HG02981 (cell line): Measurements from ENCODE around the gene PPP3CA.

Experiments used
- ATAC-seq: cut with Tn5 transposase; IDR thresholded peaks from one replicate; pipeline ENCODE4 v1.9.1; 2021; ENCODE audit warnings: mild to moderate bottlenecking, moderate library complexity; ENCODE audit not compliant: unreplicated experiment

Gene PPP3CA

GRCh38 chr4:101218894-101219293 lies 128.4 kb downstream of the PPP3CA start:
- no peak for ATAC-seq

GRCh38 chr4:101218346-101218745 lies 129.0 kb downstream of the PPP3CA start:
- no peak for ATAC-seq

DNA sequence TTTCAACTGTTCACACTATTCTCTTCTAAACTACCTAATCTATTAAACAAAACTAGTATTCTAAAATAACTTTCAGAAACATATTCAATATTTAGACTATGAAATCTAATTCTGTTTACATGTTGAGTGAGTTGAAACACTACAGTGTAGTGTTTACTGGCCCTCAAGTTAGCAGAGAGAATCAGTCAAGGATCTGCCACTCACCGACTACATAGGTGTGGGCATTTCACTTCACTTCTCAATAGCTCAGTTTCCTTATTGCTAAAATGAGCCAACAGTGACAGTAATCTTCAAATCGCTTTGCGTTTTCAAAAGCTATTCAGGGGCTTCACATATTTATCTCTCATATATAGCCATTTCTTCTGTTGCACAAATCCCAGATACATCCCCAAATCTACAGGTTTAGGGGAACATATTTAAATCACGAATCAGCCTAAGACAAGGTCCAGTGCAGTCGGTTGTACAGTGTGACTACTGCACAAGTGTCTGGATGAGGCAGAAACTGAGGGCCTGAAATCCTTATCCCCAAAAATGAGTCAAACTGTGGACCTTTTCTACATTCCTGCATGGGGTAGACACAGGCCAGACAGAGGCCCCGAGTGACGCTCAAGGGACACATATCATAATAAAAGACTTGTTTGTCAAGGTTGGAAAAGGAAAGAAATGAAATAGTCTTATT lies 129.8 kb downstream of the PPP3CA start:
- ATAC-seq = no peak

DNA sequence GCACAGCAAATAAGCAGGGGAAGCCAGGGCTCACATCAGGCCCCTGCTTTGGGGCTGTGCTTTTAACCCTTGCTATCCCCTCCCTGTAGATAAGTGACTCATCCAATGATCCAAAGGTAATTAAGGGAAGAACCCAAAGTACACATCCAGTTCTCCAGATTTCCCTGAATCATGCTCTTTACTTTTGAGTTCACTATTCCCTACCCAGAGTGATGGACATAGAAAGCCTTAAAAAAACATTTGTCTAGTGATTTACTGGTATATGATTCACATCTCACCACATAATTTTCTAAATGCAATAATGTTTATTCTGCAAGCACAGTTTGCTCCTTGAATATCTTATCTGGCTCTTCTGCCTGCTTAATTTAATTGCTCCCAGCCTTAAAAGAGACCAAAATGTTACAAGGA lies 136.2 kb downstream of the PPP3CA start:
- ATAC-seq = no peak

GRCh38 chr4:101210331-101210730 lies 137.0 kb downstream of the PPP3CA start:
- no peak for ATAC-seq

DNA sequence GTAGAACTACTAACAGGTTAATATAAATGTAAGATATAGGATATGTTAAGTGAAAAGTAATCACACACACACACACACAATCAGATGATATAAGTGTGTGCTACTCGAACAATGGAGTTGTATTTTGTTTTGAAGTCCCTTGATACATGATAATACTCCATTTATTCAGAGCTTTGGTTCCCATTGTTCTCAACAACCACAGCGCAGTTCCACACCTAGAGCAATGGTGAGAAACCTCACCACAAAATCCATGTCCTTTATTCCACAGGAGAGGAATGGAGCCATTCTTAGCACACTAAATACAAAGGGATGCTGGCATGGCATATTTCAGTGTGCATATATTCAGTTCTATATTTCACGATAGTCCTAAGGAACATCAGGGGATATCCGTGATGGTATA lies 139.2 kb downstream of the PPP3CA start:
- ATAC-seq = no peak

DNA sequence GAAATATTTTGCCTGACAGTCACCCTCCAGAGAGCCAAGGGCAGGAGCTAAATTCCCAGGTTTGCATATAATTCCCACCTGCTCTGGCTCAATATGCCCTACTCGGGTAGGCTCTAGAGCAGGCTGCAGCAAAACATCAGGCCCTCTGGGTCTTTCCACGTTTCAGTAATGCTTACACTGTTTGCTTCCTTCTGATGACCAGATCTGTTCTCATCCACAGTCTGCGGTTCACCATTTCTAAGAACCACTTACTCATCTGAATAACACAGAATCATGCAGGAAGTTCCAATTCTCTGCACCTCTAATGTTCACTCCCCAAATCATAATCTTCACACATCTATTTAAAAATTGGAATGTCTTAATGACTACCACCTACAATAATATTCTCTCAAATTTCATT lies 141.4 kb downstream of the PPP3CA start:
- peak; percentile 96 for ATAC-seq

- no peak for ATAC-seq
Measured at GRCh38 chr4:101201421-101201820, 145.9 kb downstream of the PPP3CA start.

DNA sequence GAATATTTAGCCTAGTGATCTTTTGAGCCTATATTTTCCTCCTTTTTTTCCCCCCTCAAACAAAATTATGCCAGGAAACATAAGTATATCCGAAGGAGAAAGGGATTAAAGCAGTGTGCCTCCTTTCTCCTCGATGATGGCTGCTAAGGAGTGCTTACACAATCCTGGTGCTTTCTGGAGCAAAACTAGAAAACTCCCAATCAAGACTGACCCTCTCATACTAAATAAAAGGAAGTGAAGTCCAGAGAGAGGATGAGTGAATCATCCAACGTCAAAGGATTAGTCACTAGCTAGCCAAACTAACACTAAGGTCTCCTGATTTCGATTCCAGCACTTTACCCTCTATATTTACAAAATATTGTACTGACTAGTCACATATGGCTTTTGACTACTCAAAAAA lies 146.8 kb downstream of the PPP3CA start:
- ATAC-seq = no peak

- ATAC-seq = no peak
Measured at GRCh38 chr4:101199507-101200285, 147.6 kb downstream of the PPP3CA start.

- ATAC-seq = no peak
Measured at GRCh38 chr4:101198682-101199339, 148.5 kb downstream of the PPP3CA start.

DNA sequence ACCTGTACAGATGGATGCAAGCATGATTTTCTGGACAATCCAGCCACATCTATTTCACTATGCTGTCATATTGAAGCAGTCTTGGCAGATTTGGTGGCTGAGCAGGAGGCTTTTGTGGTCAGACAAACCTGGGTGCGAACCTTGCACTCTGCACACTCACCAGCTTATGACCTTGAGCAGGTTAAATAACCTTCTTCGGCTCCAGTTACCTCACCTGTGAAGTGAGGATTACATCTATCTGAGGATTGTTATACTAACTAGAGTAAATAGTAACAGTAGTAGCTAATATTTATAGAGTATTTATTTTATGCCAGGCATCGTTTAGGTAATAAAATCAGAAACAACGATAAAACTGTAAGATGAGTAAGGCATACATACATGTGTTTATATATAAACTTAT lies 150.0 kb downstream of the PPP3CA start:
- no peak for ATAC-seq

GRCh38 chr4:101192244-101192643 lies 155.1 kb downstream of the PPP3CA start:
- peak; percentile 92 for ATAC-seq

- ATAC-seq = no peak
Measured at GRCh38 chr4:101191302-101192098, 155.8 kb downstream of the PPP3CA start.

GRCh38 chr4:101190751-101191150 lies 156.6 kb downstream of the PPP3CA start:
- no peak for ATAC-seq

- ATAC-seq = no peak
Measured at GRCh38 chr4:101188906-101189305, 158.4 kb downstream of the PPP3CA start.

DNA sequence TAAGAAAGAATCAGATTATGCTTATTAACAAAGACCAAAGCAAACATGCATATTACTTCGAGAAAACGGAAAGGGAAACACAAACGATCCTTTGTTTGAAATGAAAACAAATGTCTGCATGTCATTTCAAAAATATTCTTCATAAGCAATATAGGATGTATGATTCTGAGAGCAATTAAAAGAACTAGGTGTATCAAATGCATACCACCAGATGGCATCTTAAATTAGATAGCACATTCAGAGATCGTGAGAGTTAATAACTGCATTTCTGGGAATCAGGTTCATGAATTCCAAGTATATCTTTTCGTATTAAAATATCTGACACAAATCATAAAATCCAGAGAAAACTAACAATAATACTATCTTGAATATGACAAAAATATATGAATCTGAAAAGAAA lies 159.5 kb downstream of the PPP3CA start:
- ATAC-seq = no peak

DNA sequence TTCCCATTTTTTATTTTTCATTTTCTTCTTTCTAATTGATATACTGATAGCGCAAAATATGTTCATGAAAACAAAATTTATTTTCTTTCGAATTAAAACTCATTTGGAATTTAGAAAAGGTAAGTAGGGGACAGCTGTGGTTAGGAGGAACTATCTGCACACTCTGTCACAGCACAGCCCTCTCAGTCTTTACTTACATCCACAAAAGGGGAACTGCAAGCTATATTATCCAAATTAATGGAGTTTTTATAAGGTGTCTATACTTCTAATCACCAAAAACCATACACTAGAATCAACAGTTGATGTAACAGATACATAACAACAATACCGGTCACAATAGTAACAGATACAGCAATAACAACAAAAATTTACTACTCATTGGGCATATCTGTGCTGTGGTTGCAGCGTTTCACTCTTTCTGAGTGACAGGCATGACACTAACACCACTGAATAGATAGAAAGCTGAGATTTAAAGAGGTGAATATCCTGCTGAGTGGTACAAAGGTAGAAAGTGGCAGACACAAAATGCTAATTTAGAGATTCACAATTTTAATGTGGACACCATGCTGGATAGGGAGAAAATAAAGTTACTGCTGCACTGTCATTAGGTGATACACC lies 160.7 kb downstream of the PPP3CA start:
- ATAC-seq = no peak

GRCh38 chr4:101184668-101185067 lies 162.7 kb downstream of the PPP3CA start:
- no peak for ATAC-seq

DNA sequence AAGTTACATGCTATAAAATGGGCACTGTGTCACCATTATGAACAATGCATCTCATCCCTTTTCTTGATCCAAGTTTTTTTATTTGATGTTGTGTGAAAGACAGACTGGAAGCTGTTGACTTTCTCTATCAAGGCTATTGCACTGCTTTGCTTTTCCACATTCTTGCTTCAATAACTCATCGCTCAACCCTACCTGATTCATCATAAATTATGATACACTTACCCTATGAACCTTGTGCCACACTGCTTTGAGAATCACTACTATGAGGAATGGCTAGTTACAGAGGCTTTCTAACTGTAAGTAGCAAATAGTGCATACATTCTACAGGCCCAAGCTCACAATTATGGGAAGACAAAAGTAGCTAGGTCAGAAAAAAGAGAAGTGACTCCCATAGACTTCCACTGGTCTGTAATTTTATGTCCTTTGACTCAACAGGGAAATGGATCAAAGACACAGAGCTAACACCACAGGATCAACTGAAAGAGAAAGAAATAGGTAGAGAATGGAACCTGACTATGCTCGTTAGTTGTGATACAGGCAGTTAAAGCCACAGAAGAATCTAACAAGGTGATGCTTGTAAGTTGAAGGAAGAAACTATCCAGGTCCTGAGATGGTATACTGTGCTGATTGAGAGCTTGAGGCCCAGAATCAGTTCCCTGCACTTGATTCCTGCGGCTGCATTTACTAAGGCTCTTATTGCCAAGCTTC lies 163.5 kb downstream of the PPP3CA start:
- ATAC-seq = no peak
